Esophagus squamous epithelium (tissue), 4 donors: ENCODE measurements around the gene RSAD2.

Experiments
- CTCF ChIP-seq, 6 experiments: fragments of 450-650 bp in 4 of 6; fragments of 200-600 bp in 2 of 6; sonication (generic) in 2 of 6; IDR thresholded peaks; one replicate each; pipeline ENCODE4 v1.5.1; 2016 to 2019; ENCODE audit warnings: antibody characterized with exemption in 6 of 6, mild to moderate bottlenecking in 4 of 6, moderate library complexity in 4 of 6
- POLR2A ChIP-seq, 4 donors: fragments of 450-650 bp; IDR thresholded peaks; one replicate each; pipeline ENCODE4 v1.6.1; 2017; ENCODE audit warnings: antibody characterized with exemption in 4 of 4, mild to moderate bottlenecking in 4 of 4, moderate library complexity in 3 of 4

- TF ChIP-seq CTCF (IDR thresholded peaks at IDR 0.05) (no peak), POLR2A (IDR thresholded peaks at IDR 0.05) (no peak)
Observed at GRCh38 chr2:6881516-6881915, 3.9 kb downstream of the RSAD2 start.
